GM18517 (cell line): ENCODE results near the gene THADA.
"Not testable (repeated sequence)": the region's sequence is repeated elsewhere in the genome, so short reads cannot be mapped to it uniquely, and the experiment has no call there.

Experiments
- ATAC-seq: cut with Tn5 transposase; IDR thresholded peaks from one replicate; pipeline ENCODE4 v1.9.1; 2021; ENCODE audit warnings: mild to moderate bottlenecking, moderate library complexity; ENCODE audit not compliant: unreplicated experiment

The THADA gene

DNA sequence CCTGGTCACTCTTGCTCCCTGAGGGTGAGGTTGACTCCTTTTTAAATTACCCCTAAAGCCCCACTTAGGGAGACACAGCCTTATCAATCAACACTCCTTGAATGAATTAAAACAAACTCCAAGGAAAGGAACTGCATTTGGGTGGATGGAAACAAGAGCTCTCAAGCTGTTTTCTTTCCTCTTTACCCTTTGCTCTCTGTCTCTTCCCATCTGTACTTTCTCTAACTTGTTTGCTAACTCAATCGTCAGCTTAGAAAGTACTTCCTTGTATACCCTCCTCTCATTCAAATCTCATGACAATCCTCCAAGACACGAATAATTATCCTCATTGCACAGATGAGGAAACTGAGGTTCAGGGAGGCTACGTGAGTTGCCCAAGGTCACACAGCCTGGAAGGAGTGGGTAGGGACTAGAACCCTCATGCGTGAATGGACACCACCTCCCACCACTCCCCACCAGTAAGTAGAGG lies 402.2 kb downstream of the THADA start:
- no peak for ATAC-seq

DNA sequence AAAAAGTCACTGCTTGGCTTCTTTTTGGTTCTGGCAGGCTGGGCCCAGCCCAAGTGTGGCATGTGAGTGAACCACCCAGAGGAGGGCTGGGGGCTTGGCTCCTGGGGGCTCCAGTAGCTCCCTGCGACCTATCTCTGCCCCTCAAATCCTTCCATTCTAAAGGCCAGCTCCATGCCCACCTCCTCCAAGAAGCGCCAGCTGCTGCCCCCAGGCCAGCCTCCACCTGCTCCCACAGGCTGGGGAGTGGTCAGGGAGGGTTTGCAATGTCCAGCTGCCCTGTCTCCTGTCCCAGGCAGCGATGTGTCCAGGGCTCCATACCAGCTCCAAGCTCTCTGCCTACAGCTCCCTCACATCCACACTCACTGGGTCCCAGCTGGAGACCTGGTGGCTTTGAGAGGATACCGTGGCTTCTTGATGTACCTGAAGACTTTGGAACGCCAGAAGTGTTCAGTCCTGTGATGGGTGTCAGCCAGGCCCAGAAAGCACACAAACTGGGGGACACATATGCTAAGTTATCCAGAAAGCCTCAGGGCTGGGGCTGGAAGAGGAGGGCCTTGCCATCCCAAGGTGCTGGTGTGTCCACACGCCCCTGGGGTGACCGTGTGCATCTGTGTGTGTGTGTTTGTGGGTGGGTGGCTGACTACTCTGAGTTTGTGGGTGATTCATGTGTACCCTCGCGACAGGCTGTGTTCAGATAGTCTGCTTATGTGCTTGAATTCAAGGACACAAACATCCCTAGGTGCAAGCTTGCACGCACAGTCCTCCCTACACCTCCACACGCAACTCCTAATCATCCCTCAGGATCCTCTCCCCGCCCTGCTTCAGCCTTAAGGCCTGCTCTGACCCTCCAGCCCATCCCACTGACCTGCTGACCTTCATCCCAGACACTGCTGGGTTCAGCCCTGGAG lies 402.8 kb downstream of the THADA start:
- no peak for ATAC-seq

DNA sequence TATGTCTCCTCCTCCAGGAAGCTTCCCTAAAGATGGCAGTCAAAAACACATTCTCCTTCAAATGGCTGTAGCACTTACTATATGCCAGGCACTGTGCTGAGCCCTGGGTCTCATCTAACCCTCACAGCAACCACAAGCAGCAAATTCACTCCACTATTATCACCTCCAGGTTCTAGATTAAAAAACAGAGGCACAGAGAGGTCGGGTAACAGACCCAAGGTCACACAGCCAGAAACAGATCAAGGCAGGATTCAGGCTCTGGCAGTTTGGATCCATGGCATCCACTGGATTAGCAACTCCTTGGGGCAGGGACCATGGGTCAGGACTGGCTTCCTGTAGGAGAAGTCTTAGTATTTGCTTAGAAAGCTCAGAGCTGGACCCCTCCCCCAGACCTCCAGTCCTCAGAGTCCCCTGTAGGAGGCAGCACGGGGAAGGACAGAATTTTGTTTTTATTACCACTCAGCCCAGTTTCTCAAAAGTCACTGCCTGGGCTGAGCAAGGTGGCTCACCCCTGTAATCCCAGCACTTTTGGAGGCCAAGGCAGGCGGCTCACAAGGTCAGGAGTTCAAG lies 403.8 kb downstream of the THADA start:
- no peak for ATAC-seq

DNA sequence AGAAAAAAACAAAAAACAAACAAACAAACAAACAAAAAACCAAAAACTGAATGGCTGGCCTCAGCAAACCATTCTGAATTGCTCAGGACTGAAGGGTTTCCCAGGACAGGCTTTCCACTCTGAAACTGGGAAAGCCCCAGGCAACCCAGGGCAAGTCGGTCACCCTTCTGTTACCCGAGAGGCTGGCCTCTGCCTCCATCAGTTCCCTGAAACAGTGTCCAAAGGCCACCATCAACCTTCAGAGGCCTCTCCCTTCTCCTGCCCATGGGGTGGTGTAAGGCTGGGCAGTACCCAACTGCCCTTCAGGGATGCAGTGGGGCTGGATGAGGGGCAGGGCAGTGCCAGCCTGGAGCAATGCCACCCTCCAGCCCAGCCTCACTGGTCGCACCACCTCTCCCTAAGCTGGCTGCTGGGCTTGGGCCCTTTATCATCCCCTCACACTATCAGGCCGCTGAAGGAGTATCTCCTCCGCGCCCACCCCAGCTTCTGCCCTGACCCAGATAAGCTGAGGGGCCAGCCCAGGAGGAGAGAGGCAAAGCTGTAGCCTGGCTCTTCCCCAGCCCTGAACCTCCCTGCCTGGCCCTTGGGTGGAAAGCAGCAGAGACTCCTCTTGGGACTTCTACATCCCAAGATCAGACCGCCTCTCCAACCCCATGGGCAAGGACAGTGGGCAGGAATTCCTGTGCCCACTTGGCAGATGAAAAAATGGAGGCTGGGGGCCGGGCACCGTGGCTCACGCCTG lies 405.4 kb downstream of the THADA start:
- ATAC-seq, result no peak

DNA sequence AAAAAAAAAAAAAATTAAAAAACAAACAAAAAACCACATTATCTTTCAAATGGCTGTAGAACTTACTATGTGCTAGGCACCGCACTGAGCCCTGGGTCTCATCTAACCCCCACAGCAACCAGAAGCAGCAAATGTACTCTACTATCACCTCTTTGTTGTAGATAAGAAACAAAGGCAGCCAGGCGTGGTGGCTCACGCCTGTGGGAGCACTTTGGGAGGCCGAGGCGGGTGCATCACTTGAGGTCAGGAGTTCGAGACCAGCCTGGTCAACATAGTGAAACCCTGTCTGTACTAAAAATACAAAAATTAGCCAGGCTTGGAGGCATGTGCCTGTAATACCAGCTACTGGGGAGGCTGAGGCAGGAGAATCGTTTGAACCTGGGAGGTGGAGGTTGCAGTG lies 406.0 kb downstream of the THADA start:
- ATAC-seq, result not testable (repeated sequence)

DNA sequence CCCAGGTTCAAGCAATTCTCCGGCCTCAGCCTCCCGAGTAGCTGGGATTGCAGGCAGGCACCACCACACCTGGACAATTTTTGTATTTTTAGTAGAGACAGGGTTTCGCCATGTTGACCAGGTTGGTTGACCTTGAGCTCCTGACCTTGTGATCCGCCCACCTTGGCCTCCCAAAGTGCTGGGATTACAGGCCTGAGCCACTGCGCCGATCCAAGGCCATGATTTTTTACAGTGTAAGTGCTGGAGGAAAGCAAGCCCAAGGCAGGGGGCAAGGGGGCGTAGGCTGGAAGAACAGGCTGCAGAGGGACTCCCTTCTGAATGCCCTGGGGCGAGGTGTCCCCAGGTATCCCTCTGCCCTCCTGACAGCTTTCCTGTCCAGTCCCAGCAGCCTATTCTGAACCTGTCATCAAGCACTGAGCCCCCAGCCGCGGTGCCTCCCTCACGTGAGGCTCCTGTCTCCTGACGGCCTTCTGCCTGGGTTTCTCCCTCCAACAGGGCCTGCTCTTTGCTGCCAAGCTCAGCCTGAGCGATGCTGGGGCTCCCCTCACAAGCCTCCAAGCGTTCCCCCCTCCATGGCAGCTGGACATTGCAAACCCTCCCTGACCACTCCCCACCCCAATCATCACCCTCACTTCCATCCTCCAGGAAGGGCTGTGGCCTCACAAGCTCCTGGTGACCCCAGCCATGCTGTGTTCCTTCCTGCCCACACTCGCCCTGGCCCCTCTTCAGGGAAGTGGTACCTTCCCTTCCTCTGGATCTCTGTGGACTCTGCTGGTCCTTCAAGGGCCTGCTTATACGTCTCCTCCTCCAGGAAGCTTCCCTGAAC lies 407.1 kb downstream of the THADA start:
- no peak for ATAC-seq

DNA sequence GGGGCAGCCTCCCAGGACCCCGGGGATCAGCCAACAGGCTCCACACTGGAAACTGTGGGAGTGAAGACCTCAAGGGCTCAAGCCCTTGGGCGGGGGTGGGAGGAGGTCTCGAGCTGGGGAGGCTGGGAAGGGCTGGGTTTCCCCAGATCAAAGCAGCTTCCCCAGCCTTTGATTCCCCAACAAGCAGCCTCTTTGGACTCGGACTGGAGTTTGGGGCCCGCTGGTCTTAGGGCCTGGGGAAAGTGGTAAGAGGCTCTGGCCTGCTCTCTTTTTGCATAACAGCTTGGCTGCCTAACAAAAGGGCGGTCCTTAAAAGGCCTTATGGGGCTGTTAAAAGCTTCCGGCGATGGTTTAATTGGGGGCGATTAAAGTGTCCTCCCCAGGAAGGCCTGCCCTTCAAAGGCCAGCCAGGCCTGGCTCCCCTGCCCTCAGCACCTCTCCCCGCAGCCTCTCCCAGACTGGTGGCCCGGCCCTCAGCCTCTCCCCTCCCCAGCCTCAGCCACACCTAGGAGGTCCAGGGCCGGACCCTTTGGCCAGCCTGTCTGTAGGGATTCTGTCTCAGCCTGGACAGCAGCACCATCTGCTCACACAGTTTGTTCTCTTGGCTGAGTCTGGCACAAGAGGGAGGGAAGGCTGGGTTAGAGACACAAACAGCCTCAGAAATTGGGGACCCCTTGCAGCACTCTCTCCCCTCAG lies 409.0 kb downstream of the THADA start:
- ATAC-seq, result no peak

DNA sequence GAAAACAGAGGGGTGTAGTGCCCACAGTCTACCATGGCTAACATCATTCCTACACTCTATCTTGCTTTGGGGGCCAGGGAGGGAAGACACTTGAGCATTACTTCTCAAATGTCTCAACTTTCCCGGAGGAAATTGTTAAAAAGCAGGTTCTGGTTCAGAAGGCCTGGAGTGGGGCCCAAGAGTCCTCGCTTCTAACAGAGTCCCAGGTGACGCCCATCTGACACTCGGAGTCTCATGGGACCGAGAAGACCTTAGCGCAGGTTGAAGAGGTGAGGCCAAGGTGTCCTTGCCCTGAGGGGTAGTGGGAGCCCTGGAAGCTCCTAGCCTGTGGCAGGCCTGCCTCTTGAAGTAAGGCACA lies 409.5 kb downstream of the THADA start:
- no peak for ATAC-seq

DNA sequence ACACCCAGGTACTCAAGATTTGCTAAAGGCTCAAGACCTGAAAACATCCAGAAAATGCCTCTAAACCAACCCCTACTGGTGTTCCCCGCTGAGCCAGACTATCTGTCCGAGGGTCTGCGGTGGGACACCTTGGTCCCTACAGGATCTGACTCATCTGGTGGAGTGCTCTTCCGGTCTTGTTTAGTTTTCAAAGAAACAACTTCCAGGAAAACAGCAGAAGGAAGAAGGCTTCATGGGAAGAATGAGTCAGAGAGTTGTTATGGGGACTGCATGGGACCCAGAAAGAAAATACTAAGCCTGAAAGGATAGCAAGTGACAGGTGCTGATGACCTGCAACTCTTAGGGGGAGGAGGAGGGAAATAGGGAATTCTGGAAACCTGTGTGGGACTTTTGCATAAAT lies 410.7 kb downstream of the THADA start:
- ATAC-seq, result no peak

DNA sequence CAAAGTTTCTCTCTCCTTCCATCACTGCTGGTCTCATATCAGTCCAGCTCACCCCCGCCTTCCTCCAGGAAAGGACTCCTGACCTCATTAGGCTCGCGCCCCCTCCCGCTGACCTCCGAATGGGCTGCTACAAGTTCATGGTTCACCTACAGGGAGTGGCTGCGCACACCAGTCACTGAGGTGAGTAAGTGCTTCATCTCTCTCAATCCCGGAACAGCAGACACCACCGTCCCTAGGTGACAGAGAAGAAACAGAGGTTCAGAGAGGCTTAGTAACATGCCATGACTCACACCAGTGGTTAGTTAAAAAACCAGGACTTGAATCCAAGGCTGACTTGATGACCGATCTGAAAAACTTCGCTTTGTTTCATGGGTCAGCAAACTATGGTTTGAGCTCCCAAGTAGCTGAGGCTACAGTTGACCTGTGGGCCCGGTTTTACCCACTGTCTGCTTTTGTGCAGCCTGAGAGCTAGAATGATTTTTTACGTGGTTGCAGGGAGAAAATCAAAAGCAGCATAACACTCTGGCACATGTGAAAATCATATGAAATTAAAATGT lies 411.4 kb downstream of the THADA start:
- ATAC-seq, result no peak

DNA sequence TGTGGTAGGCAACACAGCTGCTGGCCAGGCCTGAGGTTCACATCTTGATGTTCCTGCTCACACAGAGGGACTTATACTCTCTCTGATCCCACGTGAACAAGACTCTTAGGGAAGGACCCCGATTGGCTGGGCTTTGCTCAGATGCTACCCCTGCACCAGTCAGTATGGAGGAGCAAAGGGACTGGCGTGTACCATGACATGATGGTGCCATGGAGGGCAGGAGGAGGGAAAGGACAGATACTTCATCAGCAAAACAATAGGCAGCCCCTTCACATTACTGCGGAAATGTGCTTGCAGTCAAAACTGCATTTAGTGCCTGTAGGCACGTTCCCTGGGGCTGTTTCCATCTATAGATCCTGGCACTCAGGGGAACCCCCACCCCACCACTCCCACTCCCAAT lies 412.1 kb downstream of the THADA start:
- ATAC-seq, result no peak

DNA sequence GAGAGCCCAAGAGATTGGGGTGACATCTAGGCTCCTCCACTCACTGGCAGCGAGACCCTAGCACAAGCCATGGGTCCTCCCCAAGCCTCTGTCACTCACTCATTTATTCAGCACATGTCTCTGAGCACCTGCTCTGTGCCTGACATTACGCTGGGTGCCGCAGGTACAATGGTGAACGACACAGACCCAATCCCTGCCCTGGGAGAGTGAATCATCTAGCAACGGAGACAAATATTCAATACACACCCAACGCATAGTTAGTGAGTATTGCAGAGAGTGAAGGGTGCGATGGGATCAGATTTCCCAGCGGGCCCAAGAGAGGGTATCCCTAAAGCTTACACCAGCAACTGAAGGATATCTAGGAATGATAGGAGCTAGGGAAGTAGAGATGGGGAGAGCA lies 414.9 kb downstream of the THADA start:
- ATAC-seq, result no peak
